Memory B cell (primary cell): ENCODE measurements around the gene RALGAPA2.

Source experiments
- ATAC-seq: fragments of 150-1000 bp; cut with Tn5 transposase; 2 replicates; pipeline ENCODE4 v1.10.0; 2021; ENCODE audit warnings: low read depth, mild to moderate bottlenecking, moderate library complexity
- DNase-seq, 2 donors: peaks; one replicate each; pipeline ENCODE4 v3.0.0; 2022; ENCODE audit warnings: low spot score in 2 of 2
- H3K27ac Mint-ChIP-seq: one replicate; pipeline ENCODE4 v1.8.0; 2022; ENCODE audit warnings: mild to moderate bottlenecking, moderate library complexity, mixed read lengths
- H3K27me3 Mint-ChIP-seq: one replicate; pipeline ENCODE4 v1.8.0; 2022; ENCODE audit warnings: mixed read lengths
- H3K36me3 Mint-ChIP-seq: one replicate; pipeline ENCODE4 v1.8.0; 2022; ENCODE audit warnings: mild to moderate bottlenecking, mixed read lengths
- H3K4me1 Mint-ChIP-seq: one replicate; pipeline ENCODE4 v1.8.0; 2022; ENCODE audit warnings: mixed read lengths
- H3K4me3 Mint-ChIP-seq: one replicate; pipeline ENCODE4 v1.8.0; 2022; ENCODE audit warnings: mild to moderate bottlenecking, moderate library complexity, mixed read lengths
- H3K9me3 Mint-ChIP-seq: one replicate; pipeline ENCODE4 v1.8.0; 2022; ENCODE audit warnings: mixed read lengths

RALGAPA2 gene

DNA sequence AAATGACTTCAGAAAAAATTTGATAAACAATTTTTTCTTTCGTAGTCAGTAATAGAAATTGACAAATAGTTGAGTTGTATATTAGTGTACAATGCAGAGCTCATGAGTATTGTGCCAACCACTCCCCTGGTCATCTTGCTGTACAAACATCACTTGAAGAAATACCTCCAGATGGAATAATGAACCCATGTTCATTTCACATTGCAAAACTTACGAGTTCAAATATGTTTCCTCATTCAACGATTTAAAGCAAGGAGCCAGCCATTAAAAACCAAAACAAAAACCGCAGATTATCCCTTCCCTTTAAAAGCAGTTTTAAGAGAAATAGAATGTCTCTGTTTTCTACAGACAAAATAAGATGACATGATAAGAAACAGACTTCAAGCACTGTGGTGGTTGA, 62.5 kb downstream of the RALGAPA2 start:
- no peak overlapping the region for H3K4me3 Mint-ChIP-seq
- H3K27me3 Mint-ChIP-seq, result no peaks in the 10 kb centered on the region
- H3K4me1 Mint-ChIP-seq, result peaks cover 3% of the 10 kb centered on the region
- ATAC-seq, result no peak
- H3K27ac Mint-ChIP-seq, result no peak overlapping the region
- no peak for DNase-seq
- no peaks in the 10 kb centered on the region for H3K9me3 Mint-ChIP-seq
- H3K36me3 Mint-ChIP-seq, result peaks cover 15% of the 10 kb centered on the region

DNA sequence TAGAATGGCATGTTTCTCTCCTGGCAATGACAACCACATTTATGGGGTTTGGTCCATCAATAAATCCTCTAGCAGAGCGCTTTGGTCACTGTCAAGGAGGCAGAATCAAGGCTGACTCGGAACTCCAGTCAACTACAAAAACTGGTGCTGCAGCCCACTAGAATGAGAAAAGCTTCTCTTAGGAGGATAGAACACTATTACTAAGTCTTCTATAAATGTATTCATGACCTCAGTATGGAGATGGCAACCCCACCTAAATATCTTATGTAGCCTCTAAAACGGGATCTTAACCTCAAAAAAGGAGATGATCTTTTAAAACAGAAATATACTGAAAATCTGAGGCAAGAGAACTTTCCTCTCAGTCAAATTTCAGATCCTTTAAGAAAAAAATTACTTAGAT, 68.5 kb downstream of the RALGAPA2 start:
- DNase-seq (no peak), ATAC-seq (no peak)
- peaks cover 3% of the 10 kb centered on the region for H3K4me1 Mint-ChIP-seq
- H3K27me3 Mint-ChIP-seq, result no peaks in the 10 kb centered on the region
- no peak overlapping the region for H3K4me3 Mint-ChIP-seq
- H3K9me3 Mint-ChIP-seq, result no peaks in the 10 kb centered on the region
- no peak overlapping the region for H3K27ac Mint-ChIP-seq
- peaks cover 17% of the 10 kb centered on the region for H3K36me3 Mint-ChIP-seq

DNA sequence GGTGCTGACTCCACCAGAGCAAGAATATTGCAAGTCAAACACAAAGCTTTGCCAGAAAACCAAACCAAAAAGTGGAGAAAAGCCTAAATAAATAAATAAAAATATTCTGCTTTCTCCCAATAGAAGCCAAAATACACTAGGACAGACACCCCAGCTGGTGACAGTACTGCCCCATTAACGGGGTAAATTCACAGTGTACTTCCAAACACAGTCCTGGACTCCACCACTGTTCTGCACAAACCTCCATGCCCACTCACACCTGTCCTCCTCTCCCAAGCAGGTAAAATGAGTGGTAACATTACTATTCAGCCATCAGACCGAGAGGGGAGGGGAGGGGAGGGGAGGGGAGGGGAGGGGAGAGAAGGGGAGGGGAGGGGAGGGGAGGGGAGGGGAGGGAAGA, 70.7 kb downstream of the RALGAPA2 start:
- ATAC-seq (no peak), DNase-seq (no peak)
- Mint-ChIP-seq H3K36me3 (peaks cover 21% of the 10 kb centered on the region), H3K4me1 (no peaks in the 10 kb centered on the region), H3K27ac (no peak overlapping the region), H3K27me3 (no peaks in the 10 kb centered on the region), H3K4me3 (no peak overlapping the region), H3K9me3 (no peaks in the 10 kb centered on the region)

DNA sequence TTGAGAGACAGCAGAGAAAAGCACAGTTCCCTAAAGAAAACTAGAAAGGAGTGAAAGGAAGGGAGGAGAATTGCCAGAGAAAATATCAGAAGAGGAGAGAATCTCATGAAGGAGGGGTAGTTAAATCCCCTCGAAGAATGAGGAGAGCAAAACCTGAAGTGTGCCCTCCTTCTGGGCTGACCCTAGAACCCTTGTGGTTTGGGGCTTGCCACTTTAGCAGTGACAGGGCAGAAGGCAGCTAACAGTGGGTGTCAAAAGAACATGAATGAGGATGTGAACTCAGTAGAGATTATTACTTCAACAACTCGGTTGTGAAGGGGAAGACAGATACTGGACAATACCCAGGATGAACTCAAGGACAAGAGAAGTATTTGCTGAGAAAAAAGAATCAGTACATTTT, 73.6 kb downstream of the RALGAPA2 start:
- H3K27ac Mint-ChIP-seq, result no peak overlapping the region
- H3K9me3 Mint-ChIP-seq, result no peaks in the 10 kb centered on the region
- H3K4me1 Mint-ChIP-seq, result no peaks in the 10 kb centered on the region
- H3K4me3 Mint-ChIP-seq, result no peak overlapping the region
- H3K36me3 Mint-ChIP-seq, result peaks cover 29% of the 10 kb centered on the region
- ATAC-seq, result no peak
- no peak for DNase-seq
- H3K27me3 Mint-ChIP-seq, result no peaks in the 10 kb centered on the region

DNA sequence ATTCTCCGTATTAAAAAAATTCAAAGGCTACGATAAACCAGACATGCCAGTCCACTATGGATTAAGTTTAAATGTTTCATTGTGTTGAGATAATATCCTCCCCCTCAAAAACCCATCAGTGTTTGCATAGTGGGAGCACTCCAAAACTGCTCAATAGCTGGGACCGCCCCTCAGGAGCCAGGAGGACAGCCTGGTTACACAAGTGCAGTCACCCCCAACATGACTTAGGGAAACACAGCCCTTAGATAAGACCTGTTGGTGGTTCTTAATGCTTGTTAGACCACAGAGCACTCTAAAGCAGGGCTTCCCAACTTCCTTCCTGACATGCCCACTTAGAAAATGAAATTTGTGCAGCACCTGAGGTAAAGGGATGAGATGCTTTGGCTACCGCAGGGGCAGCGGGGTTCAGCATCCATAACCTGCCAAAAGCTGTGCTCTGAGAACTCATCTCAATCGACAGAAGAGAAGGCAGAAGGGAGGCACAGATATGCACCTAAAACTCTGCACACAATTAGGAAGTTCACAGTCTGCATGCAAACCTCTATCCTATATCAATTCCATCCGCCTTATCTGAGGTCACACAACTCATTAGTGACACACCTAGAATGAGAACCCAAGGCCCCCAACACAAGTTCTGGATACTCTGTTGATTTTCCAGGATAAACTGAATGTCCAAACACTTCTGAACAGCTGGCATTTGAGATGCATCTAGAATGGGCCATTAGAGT, 74.3 kb downstream of the RALGAPA2 start:
- no peak for DNase-seq
- H3K27ac Mint-ChIP-seq, result no peak overlapping the region
- no peaks in the 10 kb centered on the region for H3K4me1 Mint-ChIP-seq
- no peak for ATAC-seq
- no peak overlapping the region for H3K4me3 Mint-ChIP-seq
- H3K27me3 Mint-ChIP-seq, result no peaks in the 10 kb centered on the region
- no peaks in the 10 kb centered on the region for H3K9me3 Mint-ChIP-seq
- H3K36me3 Mint-ChIP-seq, result peaks cover 30% of the 10 kb centered on the region

DNA sequence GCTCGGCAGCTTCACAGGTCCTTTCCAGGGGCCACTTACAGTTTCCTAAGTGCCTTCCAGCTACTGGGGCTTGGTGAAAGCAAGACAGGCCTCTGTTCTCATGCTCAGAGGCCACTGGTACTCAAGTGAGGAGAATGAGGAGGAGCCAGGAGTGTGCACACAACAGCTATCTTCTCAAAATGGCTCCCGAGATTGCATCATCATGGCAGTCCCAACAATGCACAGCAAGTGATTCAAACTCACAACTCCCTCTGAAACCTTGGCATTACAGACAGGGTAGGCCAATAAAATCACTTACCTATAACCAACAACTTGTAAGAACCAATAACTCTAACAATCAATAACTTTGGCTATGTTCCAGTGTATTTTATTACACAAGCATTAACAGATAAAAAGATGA, 77.4 kb downstream of the RALGAPA2 start:
- Mint-ChIP-seq H3K4me1 (no peaks in the 10 kb centered on the region), H3K36me3 (peaks cover 36% of the 10 kb centered on the region), H3K27ac (no peak overlapping the region), H3K4me3 (no peak overlapping the region), H3K9me3 (no peaks in the 10 kb centered on the region), H3K27me3 (no peaks in the 10 kb centered on the region)
- DNase-seq (no peak), ATAC-seq (no peak)

DNA sequence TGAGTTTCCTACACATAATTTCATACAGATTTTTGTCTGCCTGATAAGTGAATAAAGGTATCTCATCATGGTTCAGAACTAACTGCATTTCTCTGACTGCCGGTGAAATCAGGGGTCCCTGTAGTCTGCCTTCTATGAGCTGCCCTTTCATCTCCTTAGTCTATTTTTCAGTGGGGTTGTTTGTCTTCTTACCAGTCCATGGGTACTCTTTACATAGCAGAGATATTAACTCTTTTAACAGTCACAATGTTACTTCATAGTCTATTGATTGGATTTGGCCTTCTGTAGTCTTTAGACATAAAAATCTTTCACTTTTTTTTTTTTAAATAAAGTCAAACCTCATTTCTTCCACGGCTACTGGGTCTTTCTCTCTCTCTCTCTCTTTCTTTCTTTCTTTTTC, 79.8 kb downstream of the RALGAPA2 start:
- H3K36me3 Mint-ChIP-seq, result peaks cover 35% of the 10 kb centered on the region
- DNase-seq (no peak), ATAC-seq (no peak)
- H3K4me1 Mint-ChIP-seq, result no peaks in the 10 kb centered on the region
- H3K27ac Mint-ChIP-seq, result no peak overlapping the region
- no peaks in the 10 kb centered on the region for H3K27me3 Mint-ChIP-seq
- H3K4me3 Mint-ChIP-seq, result no peak overlapping the region
- no peaks in the 10 kb centered on the region for H3K9me3 Mint-ChIP-seq

DNA sequence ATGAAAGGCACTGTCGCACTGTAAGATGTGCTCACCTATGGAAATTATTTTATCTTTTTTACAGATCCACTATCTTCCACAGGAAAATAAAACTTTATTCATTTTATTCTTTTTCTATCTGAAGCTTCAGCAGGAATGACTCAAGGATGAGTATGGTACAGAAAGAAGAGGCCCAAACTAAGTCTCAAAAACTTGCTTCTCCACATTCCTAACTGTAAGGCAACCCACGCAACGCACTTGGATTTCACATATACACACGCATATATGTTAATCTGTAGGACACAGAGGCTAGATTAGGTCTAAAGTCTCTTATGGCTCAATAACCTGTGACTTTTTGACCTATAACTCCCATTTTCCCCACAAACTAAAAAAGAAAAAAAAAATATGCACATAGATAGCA, 81.9 kb downstream of the RALGAPA2 start:
- no peak for ATAC-seq

DNA sequence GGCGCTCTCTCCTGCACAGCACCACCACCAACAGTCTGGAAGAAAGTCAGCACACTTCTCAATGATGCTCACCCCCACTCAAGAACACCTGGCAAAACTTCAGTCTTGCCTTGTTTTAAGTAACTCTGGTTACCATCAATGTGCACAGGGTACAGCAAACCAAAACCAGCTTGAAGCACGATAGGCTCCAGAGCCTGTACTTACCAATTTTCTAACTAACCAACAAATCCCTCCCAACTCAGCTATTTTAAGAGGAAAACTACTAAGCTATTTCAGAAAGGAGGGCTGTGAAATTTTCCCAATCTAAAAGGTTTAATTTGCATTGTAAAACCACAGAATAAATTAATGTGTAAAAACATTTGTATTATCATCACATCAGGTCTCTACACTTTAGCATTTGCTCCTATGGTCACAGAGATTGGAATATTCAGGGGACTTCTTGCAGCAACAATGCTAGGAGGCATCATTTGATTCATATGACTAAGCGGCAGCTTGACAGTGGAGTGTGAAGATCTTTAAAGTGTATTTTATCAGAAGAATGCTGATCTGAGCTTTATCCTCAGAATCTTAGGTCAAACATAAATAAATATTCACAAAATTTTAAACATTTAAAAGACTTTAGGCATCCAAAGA, 82.8 kb downstream of the RALGAPA2 start:
- H3K27me3 Mint-ChIP-seq, result no peaks in the 10 kb centered on the region
- H3K4me1 Mint-ChIP-seq, result no peaks in the 10 kb centered on the region
- DNase-seq (no peak), ATAC-seq (no peak)
- no peak overlapping the region for H3K4me3 Mint-ChIP-seq
- no peaks in the 10 kb centered on the region for H3K9me3 Mint-ChIP-seq
- no peak overlapping the region for H3K27ac Mint-ChIP-seq
- peaks cover 39% of the 10 kb centered on the region for H3K36me3 Mint-ChIP-seq

More for the DNA sequence above, 81.9 kb downstream of the RALGAPA2 start:
- Mint-ChIP-seq H3K4me1 (no peaks in the 10 kb centered on the region), H3K9me3 (no peaks in the 10 kb centered on the region), H3K27me3 (no peaks in the 10 kb centered on the region), H3K36me3 (peaks cover 42% of the 10 kb centered on the region), H3K4me3 (no peak overlapping the region), H3K27ac (no peak overlapping the region)
- DNase-seq, result no peak

DNA sequence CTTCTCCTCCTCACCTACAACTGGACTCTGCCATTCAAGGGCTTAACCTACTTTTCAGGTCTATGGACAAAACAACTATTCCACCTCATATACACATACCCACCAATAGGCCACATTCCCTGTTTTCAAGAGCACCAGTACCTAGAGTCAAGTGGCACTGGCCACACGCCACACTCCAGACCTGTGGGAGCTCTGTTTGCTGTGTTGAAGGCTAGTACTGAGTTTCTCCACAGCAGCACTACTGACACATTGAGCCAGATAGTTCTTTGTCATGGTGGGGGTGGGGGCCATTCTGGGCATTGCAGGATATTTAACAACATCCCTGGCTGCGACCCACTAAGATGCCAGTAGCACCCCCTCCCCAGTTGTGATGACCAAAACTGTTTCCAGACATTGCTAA, 84.1 kb downstream of the RALGAPA2 start:
- Mint-ChIP-seq H3K4me1 (no peaks in the 10 kb centered on the region), H3K27ac (no peak overlapping the region), H3K27me3 (no peaks in the 10 kb centered on the region), H3K9me3 (no peaks in the 10 kb centered on the region), H3K36me3 (peaks cover 36% of the 10 kb centered on the region), H3K4me3 (no peak overlapping the region)
- DNase-seq, result no peak
- no peak for ATAC-seq

DNA sequence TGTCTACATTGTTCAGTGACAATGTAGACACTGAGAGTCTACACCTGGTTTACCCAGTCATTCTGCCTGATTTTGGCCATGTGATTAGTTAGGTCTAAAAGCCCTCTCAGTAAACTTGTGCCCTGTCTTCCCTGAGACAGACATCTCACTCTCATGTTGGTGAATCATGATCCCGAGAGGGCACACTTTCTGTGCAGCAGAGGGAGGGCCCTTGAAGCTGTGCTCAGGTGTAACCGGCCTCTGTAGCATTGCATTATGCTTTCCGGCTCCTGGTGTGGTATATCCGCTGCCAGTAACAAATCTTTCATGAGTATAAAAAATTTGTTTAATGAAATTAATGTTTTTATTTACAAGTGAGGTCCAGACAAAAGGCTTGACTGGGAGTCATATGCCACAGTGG, 85.0 kb downstream of the RALGAPA2 start:
- H3K4me3 Mint-ChIP-seq, result no peak overlapping the region
- H3K4me1 Mint-ChIP-seq, result no peaks in the 10 kb centered on the region
- DNase-seq (no peak), ATAC-seq (no peak)
- no peak overlapping the region for H3K27ac Mint-ChIP-seq
- no peaks in the 10 kb centered on the region for H3K27me3 Mint-ChIP-seq
- no peaks in the 10 kb centered on the region for H3K9me3 Mint-ChIP-seq
- peaks cover 29% of the 10 kb centered on the region for H3K36me3 Mint-ChIP-seq

DNA sequence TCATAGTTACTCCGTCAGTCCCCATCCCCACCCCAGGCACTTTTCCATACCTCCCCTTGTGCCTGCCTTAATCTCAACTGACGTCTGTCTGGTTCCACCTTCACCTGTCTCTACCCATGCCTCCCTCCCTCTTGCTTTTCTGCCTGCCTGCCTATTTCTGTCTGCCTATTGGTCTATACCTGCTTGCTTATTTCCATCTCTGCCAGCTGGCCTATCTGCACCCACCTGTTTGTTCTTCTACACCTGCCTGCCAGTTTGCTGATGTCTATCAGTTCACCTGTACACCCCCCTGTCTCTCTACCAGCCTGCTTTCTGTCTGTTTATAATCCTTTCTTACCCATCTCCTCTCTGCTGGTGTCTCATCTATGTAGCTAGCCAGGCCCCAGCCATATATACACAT, 87.5 kb downstream of the RALGAPA2 start:
- ATAC-seq (no peak), DNase-seq (no peak)
- Mint-ChIP-seq H3K4me3 (no peak overlapping the region), H3K27ac (no peak overlapping the region), H3K36me3 (peaks cover 31% of the 10 kb centered on the region), H3K4me1 (no peaks in the 10 kb centered on the region), H3K27me3 (no peaks in the 10 kb centered on the region), H3K9me3 (no peaks in the 10 kb centered on the region)

DNA sequence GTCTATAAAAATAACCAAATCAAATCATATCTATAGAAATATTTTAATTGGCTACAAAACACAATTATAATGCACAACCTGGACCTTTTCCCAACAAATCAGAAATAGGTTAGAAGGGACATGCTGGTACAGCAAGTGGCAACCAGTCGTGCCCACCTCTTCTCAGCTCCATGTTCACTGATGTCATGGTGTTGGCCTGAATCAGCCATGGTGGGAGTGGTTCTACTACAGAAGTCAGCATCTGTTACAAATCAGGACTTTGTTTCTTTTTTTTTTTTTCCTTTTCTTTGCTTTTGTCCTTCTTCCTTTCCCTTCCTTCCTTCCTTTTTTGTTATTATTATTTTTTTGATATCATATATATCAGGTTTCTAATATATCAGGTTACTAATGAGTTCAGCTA, 91.2 kb downstream of the RALGAPA2 start:
- Mint-ChIP-seq H3K27me3 (no peaks in the 10 kb centered on the region), H3K27ac (no peak overlapping the region), H3K36me3 (peaks cover 17% of the 10 kb centered on the region), H3K4me1 (no peaks in the 10 kb centered on the region), H3K4me3 (no peak overlapping the region), H3K9me3 (no peaks in the 10 kb centered on the region)
- DNase-seq (no peak), ATAC-seq (no peak)

DNA sequence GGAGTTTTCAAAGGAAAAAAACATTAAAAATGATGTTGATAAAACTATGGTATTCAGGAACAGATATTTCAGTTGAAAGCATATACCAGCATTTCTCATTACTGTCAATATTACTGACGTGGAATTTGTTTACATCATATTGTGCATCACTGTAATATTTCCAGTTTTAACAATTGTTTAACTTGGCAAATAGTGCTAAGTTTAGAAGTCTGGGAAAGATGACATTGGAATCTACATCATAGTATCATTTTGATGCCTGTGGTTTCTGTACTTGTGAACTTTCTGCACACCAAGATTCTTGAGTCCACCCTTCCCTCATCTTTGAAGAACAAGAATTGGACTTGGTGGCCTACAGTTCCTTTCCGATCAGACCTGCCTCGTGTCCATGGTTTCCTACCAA, 98.1 kb downstream of the RALGAPA2 start:
- Mint-ChIP-seq H3K4me1 (no peaks in the 10 kb centered on the region), H3K27ac (no peak overlapping the region), H3K36me3 (peaks cover 26% of the 10 kb centered on the region), H3K27me3 (no peaks in the 10 kb centered on the region), H3K9me3 (no peaks in the 10 kb centered on the region), H3K4me3 (no peak overlapping the region)
- DNase-seq, result no peak
- no peak for ATAC-seq

DNA sequence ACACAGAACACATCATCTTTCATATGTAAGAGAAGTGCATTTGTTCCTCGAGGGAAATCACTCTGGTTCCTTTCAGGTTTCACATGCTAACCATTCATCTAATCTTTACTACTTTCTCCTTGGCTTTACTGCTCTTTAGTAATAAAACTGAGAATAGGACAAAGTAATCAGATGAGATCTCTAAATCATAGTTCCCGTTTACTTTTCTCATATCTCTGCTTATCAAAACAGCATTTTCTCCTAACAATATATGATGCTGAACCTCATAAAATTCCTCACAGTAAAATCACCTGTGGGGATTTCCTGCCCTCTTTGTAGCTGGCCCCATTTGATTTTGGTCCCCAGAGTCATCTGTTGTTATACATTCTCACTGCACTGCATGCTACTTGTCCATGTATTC, 100.2 kb downstream of the RALGAPA2 start:
- H3K4me3 Mint-ChIP-seq, result no peak overlapping the region
- peaks cover 28% of the 10 kb centered on the region for H3K36me3 Mint-ChIP-seq
- DNase-seq, result no peak
- no peaks in the 10 kb centered on the region for H3K27me3 Mint-ChIP-seq
- ATAC-seq, result no peak
- H3K9me3 Mint-ChIP-seq, result no peaks in the 10 kb centered on the region
- H3K27ac Mint-ChIP-seq, result no peak overlapping the region
- no peaks in the 10 kb centered on the region for H3K4me1 Mint-ChIP-seq
